Endometrium (tissue), 2 donors: ENCODE data around the gene COL23A1.

Experiments
- FAIRE-seq: peaks from 2 replicates; lab custom pipeline; 2012; peaks lifted over from hg19 to GRCh38; lab: Jason Lieb, UNC
- donor health status: control.
- donor health status: control.

Gene COL23A1

GRCh38 chr5:178337334-178337741 lies 252.9 kb downstream of the COL23A1 start:
- FAIRE-seq = no peak

DNA sequence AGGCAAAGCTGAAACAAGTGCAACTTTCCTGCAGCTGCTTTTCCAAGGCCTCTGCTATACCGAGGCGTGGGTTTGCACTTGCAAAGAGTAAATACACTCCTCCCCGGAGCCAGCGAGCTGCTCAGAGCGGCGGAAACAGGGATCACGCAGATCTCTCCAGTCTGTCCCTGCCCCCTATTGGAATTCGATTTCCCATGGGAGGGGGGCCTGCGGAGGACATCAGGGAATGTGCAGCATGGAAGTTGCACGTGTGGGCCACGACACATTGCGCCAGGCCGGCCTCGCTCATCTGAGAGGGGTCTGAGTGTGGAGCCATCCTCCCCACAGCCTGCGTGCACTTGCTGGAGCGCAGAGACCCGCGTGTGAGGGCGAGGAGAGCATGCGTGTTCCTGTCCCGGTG lies 253.3 kb downstream of the COL23A1 start:
- FAIRE-seq = no peak

- no peak for FAIRE-seq
These were observed 254.7 kb downstream of the COL23A1 start for GRCh38 chr5:178335302-178336030.

DNA sequence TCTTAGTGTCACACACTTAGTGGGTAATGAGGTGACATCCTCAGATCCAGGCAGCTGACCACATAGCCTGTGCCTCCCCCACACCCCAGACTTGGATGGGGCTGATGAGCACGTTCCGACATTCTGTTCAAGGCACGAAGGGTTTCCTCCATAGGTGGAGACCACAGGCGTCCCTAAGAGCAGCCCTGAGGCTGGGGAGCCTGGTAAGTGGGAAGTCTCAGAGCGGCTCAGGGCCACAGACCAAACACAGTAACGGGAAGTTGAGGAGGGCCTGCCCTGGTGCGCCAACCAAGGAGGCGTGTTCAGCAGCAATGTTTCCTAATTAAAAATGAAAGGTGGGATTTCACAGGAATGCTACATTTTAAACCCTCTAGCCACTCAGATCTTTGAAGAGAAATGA lies 255.3 kb downstream of the COL23A1 start:
- no peak for FAIRE-seq

- no peak for FAIRE-seq
These were observed 256.2 kb downstream of the COL23A1 start for GRCh38 chr5:178333821-178334481.

DNA sequence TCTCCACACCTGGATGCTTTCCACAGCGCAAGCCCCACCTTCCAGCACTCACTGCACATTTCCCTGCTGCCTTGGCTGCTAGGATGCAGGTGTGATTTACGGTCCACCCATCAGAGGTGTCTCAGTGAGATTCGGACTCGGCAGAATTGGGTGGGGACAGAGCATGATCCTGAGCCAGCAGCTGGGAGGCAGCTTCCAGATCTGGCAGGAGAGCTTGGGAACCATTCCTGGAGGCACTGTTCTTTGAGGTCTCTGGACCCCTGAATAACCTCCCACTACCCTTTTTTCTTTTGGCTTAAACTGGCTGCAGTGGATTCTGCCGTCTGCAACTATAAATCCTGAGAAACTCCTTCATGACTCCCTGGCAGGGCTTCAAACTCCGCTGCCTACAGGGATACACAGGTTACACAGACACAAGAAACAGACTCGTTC lies 258.0 kb downstream of the COL23A1 start:
- FAIRE-seq = no peak

DNA sequence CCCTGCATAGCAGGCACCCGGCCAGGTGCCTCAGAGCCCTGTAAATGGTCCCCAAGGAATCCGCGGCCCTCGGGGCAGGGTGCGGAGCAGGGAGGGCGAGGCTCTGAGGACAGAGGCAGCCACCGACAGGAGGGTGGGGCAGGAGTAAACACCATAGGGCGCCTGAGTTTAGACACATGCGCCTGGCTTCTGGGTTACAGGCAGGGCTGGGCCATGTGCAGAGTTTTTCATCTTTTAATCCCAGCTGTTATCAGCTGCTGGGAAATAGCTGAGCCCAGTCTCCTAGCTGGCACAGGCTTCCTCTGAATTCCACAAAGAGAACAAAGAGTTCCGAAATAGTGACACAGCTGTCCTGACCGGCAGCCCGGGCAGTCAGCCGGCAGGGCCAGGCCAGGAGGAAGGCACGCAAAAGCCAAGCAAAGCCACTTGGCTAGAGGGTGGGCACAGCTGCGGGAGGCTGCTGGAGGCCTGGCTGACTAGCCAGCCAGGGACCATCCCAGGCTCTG lies 258.6 kb downstream of the COL23A1 start:
- no peak for FAIRE-seq

DNA sequence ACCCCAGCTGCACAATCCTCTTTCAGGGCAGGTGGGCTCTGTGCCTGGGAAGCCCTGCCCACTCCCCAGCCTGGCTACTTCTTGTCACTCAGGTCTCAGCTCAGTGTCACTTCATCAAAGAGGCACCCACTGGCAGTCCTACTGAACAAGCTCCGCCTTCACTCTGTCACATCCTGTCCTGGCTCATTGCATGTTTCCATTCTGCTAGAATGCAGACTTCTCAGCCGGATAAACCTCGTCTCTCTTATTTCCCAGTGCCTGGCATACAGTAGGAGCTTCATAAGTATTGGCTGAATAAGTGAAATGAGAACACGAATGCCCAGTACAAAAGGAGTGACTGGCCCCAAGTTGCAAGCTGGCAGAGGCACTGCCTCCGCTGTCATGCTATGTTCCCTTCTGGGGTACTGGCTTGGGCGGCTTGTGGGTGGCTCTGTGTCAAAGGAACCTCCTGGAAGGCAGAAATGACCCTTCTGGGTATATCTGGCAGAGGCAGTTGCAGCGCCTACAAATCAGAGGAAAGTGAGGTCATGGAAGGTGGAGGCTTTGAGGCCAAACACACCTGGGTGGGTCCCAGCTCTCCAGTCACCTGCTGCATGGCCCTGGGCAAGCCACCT lies 259.3 kb downstream of the COL23A1 start:
- FAIRE-seq = no peak

DNA sequence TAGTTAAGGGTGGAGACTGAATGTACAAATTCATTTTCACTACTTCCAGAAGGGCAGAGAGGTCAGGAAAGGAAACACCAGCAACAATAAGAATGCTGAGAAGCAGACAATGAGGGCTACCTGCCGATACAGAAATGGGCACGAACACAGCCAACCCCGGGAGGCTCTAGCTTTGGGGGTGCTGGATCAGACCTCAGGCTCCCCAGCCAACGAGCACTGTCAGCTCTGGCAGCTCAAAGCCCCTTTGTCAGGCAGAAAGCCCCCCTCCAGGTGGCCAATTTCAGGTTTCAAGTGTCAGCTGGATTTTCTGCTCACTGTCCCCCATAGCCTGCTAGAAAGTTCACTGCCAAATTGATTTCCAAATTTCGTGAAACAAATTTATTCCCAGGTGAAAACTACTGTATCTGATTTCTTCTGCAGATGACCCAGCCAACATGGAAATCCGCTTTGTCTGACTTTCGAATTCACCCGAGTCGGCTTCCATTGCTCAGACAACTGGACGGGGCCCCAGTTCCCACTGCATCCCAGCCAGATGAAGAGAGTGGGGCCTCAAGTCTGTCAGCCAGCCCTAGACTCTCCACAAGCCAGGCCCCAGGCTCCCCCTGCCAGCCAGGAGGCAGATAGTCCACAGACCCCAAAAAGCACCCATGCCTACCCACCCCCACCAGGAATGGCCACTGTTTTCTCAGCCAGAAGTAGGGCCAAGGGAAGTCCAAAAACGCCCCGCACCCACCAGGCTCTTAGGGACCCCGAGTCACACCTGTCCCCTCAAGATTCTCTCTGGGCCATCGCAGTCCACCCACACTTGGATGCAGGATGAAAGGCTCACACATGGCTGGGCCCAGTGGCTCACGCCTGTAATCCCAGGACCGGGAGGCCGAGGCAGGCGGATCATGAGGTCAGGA lies 261.1 kb downstream of the COL23A1 start:
- no peak for FAIRE-seq

DNA sequence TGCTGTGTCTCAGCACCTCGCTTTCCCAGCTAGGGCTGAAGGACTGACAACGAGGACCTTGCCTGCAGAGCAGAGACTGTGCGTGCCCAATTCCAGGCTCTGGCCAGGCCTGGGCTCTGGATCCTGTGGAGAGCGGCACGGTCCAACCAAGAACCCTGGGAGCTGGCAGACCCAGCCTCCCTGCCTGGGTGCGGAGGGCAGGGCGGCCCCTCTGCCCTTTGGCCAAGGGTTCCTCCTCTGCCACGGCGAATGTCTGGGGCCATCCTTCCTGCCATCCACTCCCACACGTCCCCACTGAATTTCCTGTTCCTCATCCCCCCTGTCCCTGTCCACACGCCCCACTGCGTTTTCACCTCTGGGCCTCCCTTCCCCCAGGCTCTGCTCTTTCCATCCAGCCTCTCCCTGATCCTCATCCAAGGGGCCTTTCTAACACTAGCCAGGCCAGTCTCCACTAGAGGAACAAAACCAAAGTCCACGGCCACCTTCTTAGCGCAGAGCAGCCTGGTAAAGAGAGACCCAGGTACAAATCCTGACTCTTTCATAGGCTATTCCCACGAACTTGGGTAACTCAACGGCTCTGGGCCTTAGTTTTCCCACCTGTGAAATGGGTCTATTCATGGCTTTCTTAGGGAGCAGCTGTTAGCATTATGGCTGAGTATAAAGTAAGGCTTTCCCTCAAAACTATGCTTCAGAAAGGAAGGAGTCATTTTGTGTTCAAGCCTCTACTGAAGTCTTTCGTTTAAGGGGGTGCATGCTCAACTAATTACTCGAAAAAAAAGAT lies 262.1 kb downstream of the COL23A1 start:
- no peak for FAIRE-seq

- FAIRE-seq = no peak
These were observed 262.7 kb downstream of the COL23A1 start for GRCh38 chr5:178327446-178327845.

- no peak for FAIRE-seq
These were observed 263.8 kb downstream of the COL23A1 start for GRCh38 chr5:178326374-178326715.

DNA sequence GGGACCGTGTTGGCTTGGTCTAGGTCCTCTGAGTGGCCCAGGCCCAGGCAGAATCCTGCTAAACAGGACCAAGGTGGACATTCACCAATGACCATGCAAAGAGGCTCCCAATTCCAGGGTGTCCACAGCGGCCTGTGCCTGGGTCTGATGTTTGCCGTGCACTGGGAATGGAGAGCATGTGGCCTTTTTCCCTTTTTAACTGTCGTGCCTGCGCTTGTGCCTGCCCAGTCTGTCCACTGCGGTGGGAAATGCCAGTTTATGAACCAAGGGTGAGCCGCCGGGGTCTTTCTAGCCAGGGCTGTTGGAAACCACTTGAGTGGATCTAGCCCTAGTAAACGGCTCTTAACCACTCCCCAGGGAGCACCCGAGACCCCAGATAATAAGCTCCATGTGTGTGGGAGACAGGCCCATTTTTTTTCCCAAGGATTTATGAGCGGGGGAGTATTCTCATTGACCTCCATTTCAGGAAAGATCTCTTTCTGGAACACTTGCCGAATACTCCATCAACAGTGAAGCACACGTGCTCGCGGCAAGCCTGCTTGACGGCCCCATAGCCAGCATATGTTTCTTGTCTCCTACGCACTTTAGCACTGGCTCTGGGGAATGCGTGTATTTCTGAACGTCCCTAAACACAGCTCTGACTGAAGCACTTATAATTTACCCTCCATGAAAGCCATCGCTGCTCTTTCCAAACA lies 264.4 kb downstream of the COL23A1 start:
- peak; percentile 96 for FAIRE-seq

DNA sequence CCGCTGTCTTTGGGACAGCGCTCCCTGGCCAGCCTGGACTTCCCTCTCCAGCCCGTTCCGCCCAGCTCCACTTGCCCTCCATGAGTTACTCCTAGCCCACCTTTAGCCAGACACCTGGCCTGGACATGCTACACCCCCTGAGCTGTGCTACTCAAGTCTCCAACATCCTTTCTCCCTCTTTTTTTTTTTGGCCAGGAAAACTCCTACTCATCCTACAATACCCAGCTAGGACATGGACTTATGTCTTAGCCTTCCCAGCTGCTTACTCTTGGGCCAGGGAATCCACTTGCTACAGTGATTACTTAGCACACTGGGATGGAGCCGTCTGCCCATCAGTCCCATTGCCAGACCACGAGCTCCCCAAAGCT lies 264.9 kb downstream of the COL23A1 start:
- FAIRE-seq = no peak

DNA sequence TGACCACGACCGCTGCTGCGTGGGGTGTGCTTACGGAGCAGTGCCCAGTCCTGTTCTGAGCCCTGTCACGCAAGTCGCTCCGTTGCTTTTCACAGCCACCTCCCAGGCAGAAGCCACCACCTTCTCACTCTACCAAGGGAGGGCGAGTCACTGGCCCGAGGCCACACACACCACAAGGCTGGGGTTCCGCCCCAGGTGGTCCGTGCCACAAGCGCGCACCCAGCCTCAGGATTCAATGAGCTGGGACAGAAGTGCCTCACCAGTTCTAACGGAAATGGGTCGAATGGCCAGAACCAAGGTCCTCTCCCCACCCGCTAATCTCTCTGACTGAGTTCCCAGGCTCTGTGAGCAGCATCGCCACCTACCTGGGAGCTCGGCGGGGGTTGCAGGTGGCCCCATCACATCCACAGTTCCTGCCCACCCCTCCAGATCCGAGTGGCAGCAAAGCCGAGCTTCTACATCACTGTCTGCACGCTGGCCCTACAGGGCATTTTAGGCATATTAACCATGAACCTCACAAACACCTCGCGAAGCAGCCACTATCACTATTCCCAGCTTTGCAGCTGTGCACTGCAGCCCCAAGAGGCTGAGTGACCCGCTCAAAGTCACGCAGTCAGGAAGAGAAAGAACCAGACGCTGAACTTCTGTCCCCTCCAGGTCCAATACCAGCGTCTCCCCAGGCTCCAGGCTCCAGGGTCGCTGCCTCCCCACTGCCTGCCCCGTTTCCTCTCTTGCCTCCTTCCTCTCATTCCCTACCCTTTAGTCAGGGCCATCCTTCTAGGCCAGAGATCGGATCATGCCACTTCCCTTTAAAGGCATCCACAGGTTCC lies 265.5 kb downstream of the COL23A1 start:
- FAIRE-seq = no peak

DNA sequence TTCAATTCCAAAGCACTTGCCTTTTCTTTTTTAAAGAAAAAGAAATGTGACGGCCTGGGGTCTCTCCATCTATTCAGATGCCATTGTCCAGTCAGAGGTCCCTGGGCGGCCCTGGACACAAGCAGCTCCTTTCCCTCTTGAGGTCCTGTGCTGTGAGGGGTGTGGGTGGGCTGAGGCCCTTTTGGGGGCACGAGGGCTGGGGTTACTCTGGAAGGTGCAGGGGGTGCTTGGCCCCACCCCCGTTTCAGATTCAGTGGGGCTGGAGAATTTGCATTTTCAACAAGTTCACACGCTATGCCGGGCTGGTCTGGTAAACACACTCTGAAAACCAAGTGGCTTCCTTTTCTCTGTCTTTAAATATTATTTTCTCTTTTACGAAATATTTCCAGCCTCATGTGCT lies 266.2 kb downstream of the COL23A1 start:
- FAIRE-seq = no peak

DNA sequence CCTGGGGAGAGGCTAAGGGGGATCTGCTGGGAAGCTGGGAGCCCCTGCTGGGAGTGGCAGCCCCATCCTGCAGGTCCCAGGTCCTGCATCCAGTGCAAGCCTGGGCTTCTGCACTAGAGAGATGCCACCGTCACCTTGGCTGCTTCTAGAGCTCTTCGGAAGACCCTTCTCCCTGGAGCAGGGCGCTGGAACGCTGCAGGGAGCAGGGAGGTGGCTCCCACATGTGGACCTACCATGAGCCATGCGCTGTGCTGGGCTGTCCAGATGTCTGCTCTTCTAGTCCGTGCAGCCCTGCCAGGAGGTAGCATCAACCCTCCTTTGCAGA lies 266.7 kb downstream of the COL23A1 start:
- FAIRE-seq = no peak

GRCh38 chr5:178322736-178323540 lies 267.3 kb downstream of the COL23A1 start:
- FAIRE-seq = no peak

DNA sequence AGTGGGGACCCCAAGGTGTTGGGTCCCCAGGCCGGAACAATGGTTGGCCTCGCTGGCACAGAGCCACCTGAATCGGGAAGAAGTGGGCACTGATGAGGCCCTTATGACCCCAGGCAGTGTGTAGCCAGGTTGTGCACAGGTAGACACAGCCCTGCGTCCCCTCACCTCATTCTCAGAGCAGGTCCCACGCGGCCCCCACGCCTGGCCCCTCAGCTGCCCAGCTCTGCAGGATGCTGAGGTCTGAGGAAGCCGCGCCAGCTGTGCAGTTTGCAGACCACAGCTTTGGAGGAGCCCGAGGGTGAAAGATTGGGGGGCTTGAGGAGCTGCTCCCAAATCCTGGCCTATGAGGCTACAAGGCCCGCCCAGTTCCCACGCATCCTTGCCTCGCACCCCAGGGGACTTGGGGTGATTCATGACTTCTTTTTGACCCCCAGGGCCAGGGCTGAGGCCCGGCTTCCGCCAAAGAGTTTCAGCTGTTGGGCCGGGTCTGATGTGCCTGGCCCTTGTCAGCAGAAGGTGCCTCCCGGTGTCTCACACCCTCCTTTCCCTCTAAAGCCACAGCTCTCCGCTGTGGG lies 269.8 kb downstream of the COL23A1 start:
- no peak for FAIRE-seq
